ENCODE results near the gene SLC35F4.

- TF ChIP-seq POLR2A (IDR thresholded peaks at IDR 0.05; ENCODE audit: extremely low read depth, insufficient read length) (no peak), CTCF (IDR thresholded peaks at IDR 0.05; ENCODE audit: low read depth, low read length) (no peak), MAX (IDR thresholded peaks at IDR 0.05; ENCODE audit: low read depth, low read length) (no peak)
Measured at GRCh38 chr14:57725399-57726077, 140.4 kb downstream of the SLC35F4 start.

All from NB4 (cell line).